Measurements from ENCODE around the gene MYO3B. TPM values are rescaled to one million over a fixed set of nuclear protein-coding genes. Genes with fewer than 3 reads are reported as not detected.

MYO3B gene
- total RNA-seq, 1 donor: 0.21 TPM

DNA sequence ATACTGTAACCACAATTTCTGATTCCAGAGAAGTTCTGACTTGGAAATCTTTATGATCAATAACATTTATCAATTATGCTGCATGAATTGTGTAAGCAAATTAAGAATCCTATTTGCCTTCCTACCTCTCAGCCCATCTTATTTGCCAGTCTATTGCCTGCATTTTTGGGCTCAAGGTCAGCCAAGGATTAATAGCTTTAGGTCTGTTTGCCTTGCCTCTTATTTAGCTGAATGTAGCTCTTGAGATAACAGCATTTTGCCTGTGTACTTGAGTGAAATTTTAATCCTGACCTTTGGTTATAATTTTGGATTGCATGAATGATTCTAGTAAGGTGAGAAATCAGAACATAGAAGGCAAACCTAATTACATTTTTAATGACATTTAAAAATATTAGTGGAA lies 51.2 kb downstream of the MYO3B start:
- Histone ChIP-seq H3K27me3 (ENCODE audit: insufficient read depth, low read length) (no peaks in the 10 kb centered on the region), H3K4me1 (ENCODE audit: insufficient read depth, low read length) (no peaks in the 10 kb centered on the region), H3K9me3 (ENCODE audit: low read depth, low read length) (no peaks in the 10 kb centered on the region), H3K4me3 (ENCODE audit: low read length) (no peak overlapping the region)

DNA sequence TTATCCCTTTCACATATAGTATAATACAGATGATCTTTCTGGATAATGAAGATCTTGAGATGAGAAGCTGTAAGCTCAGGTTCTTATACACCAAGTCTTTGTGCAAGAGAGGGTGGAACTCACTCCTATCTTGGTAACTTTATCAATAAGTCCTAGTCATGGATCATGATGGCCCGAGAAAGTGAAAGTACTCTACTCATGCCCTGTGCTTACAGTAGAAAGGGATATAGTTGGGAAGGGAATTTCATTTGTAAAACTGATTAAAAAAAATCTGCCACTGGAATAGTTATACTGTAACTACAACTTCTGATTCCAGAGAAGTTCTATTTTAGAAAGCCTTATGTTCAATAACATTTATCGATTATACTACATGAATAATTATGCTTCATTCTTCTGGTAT lies 51.8 kb downstream of the MYO3B start:
- Histone ChIP-seq H3K27me3 (ENCODE audit: insufficient read depth, low read length) (no peaks in the 10 kb centered on the region), H3K4me3 (ENCODE audit: low read length) (no peak overlapping the region), H3K9me3 (ENCODE audit: low read depth, low read length) (no peaks in the 10 kb centered on the region), H3K4me1 (ENCODE audit: insufficient read depth, low read length) (no peaks in the 10 kb centered on the region)

DNA sequence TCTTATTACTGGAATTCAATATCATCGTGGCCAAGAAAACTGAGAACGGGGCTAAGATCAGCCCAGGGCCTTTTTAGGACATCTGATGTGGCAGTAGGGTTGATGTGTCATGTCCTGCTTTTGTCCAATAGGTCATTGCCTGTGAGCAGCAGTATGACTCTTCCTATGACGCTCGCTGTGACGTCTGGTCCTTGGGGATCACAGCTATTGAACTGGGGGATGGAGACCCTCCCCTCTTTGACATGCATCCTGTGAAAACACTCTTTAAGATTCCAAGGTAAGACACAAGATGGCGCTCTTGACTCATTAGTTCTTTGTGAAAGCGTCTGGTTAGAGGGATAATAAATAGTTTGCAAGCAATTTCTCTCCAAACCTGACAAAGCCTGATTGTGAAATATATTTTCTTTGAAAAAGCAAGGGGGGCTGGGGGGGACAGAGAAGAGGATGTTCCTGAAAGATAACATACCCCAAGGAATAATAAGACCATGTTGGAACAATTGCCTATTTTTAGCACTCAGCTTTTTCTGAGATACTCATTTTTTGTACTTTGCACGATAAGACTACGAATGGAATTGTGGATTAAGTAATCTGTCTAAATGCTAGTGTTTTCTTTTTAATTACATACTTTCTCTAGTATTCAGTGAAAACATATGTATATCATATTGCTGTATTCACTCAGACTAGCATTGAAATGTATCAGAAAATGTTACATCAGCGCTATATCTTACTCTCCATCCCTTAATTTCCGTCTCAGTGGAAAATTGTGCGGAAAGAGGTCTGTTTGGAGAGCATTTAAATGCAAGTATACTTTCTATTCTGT lies 58.1 kb downstream of the MYO3B start:
- H3K27me3 ChIP-seq (ENCODE audit: insufficient read depth, low read length): peaks cover 7% of the 10 kb centered on the region
- no peaks in the 10 kb centered on the region for H3K9me3 ChIP-seq (ENCODE audit: low read depth, low read length)
- no peaks in the 10 kb centered on the region for H3K4me1 ChIP-seq (ENCODE audit: insufficient read depth, low read length)
- no peak overlapping the region for H3K4me3 ChIP-seq (ENCODE audit: low read length)

DNA sequence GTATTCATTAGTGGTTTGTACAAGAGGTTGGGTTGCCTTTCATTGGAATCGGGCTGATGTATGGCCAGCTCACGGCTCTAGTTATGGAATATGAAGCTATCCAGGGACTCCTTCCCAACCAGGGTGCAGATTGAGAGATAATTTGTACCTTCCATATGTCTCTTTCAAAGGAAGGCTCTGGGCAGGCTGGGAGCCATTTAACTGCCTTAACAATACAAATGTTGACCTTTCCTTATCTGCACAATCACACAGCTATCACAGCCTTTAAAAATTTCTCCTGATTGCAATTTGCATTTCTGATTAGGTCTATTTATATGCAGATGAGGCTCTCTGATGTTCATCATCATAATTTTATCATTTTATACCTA lies 58.7 kb downstream of the MYO3B start:
- Histone ChIP-seq H3K27me3 (ENCODE audit: insufficient read depth, low read length) (peaks cover 7% of the 10 kb centered on the region), H3K4me1 (ENCODE audit: insufficient read depth, low read length) (no peaks in the 10 kb centered on the region), H3K9me3 (ENCODE audit: low read depth, low read length) (no peaks in the 10 kb centered on the region), H3K4me3 (ENCODE audit: low read length) (no peak overlapping the region)

DNA sequence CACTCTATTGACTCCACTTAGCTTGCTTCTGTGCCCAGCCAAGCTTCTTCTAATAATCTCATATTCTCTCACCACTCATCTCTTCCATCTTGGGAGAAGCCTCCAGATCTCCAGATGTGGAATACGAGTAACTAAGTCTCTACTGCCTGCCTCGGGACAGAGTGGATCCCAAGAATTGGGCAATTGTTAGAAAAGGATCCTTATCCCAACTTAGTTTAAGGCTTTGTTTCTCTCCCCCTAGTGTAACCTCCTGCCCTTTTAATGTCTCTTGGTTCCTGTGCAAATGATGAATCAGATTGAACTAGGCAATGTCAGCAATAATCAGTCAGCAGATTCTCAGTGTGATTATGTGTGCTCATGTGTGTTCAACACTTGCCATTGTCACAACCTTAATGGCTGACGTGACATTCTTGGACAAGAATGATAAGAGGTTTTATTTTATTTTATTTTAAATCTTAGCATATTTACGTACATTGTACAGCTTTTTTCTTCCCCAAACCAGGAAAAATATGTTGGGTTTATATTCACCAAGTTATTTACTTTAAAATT lies 59.7 kb downstream of the MYO3B start:
- no peak overlapping the region for H3K4me3 ChIP-seq (ENCODE audit: low read length)
- H3K27me3 ChIP-seq (ENCODE audit: insufficient read depth, low read length): peaks cover 7% of the 10 kb centered on the region
- no peaks in the 10 kb centered on the region for H3K4me1 ChIP-seq (ENCODE audit: insufficient read depth, low read length)
- no peaks in the 10 kb centered on the region for H3K9me3 ChIP-seq (ENCODE audit: low read depth, low read length)

DNA sequence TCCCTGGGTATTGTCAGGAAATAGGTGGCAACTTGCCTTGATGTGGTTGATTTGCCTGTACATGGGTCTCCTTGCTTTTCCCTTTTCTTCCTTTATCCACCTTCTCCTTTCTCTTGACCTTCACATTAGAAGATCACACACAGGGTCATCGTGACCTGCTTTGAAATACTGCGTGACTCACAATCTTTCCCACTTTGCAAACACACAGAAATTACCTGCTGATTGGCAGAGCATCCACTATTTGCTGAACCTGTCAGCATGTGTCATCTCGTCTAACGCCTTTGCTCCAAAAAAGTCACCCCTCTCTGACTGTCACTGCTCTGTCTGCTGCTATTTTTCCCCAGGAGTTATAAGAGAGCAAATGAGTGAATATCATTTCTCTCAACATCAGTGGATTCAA lies 60.8 kb downstream of the MYO3B start:
- H3K4me3 ChIP-seq (ENCODE audit: low read length): no peak overlapping the region
- peaks cover 7% of the 10 kb centered on the region for H3K27me3 ChIP-seq (ENCODE audit: insufficient read depth, low read length)
- H3K9me3 ChIP-seq (ENCODE audit: low read depth, low read length): no peaks in the 10 kb centered on the region
- no peaks in the 10 kb centered on the region for H3K4me1 ChIP-seq (ENCODE audit: insufficient read depth, low read length)

DNA sequence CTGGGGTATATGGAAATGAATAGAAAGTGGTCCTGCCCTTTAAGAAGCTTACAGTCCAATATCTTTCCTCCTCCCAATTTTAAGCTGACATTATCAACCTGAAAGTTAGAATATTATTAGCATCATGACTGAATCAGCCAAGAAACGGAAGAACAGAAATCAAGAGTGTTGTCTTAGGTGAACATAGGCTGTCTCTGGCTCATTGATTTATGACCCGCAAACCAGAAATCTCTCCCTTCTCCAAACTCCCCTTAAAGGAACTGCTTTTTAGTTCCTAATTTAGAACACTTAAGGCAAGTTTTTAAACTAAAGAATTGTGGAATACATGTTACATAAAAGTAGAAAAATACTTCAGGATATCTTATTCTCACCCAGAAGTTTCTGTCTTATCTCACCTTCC lies 62.7 kb downstream of the MYO3B start:
- Histone ChIP-seq H3K27me3 (ENCODE audit: insufficient read depth, low read length) (peaks cover 7% of the 10 kb centered on the region), H3K9me3 (ENCODE audit: low read depth, low read length) (no peaks in the 10 kb centered on the region), H3K4me3 (ENCODE audit: low read length) (no peak overlapping the region), H3K4me1 (ENCODE audit: insufficient read depth, low read length) (no peaks in the 10 kb centered on the region)

DNA sequence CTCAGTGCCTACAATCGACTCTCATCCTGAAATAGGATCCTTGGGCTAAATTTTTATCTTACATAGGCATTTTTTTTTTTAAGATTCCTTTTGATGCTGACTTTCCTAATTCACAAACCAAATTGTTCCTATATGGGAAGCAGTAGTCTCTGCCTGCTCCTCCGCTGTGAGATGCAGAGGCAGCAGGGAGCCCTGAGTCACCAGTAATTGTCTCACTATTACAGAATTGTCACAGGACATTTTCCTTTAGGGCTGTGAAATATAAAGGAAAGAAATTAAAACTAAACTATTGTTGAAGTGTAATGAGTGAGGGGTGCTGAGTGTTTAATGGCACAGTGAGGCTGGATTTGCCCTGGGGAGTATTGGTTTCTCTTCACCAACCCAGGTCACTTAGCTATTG lies 63.8 kb downstream of the MYO3B start:
- H3K4me3 ChIP-seq (ENCODE audit: low read length): no peak overlapping the region
- H3K27me3 ChIP-seq (ENCODE audit: insufficient read depth, low read length): peaks cover 7% of the 10 kb centered on the region
- no peaks in the 10 kb centered on the region for H3K4me1 ChIP-seq (ENCODE audit: insufficient read depth, low read length)
- no peaks in the 10 kb centered on the region for H3K9me3 ChIP-seq (ENCODE audit: low read depth, low read length)

DNA sequence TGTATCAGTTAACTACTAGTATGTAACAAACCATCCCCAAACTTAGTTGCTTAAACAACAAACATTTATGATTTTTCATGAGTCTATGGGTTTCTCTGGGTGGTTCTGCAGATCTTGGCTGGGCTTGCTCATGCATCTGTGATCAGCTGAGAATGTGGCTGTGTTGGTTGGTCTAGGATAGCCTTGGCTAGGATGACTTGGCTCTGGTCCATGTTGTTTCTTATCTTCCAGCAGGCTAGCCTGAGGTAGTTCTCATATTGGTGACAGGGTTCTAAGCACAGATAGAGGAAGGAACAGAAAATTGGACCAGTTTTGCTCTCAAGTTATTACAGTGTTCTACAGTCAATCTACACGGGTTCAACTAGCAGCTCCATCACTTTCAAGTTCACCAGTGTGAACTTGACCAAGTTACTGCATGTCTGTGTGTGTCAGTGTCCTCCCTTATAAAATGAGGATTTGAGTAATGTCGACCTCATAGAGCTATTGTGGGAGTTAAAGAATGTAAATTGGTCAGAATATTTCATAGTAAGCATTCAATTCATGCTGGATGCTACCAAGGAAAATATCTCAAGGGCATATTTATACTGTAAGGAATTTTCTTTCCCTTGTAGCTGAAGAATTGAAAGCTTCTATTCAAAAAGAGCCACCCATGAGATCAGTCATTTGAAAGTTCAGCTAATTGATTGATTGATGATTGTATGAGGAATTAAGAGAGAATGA lies 65.3 kb downstream of the MYO3B start:
- Histone ChIP-seq H3K9me3 (ENCODE audit: low read depth, low read length) (no peaks in the 10 kb centered on the region), H3K4me1 (ENCODE audit: insufficient read depth, low read length) (no peaks in the 10 kb centered on the region), H3K27me3 (ENCODE audit: insufficient read depth, low read length) (peaks cover 3% of the 10 kb centered on the region), H3K4me3 (ENCODE audit: low read length) (no peak overlapping the region)

DNA sequence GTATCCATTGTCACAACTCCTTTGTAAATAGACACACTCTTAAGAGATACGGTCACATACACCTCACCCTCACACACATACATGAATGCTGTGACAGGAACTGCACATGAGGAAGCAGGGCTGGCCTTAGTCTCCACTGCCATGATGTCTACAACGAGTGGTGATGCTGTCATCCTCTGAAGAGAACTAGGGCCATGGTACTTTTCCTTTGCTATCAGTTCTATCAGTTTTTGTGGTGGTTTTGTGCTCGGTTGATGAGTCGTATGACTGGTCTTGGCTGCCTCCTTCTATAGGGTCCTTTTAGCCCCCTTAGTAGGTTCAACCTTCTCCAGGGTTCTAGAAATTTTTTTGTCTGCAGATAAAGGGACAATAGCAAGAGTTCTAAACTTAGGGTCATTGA lies 66.0 kb downstream of the MYO3B start:
- Histone ChIP-seq H3K4me1 (ENCODE audit: insufficient read depth, low read length) (no peaks in the 10 kb centered on the region), H3K4me3 (ENCODE audit: low read length) (no peak overlapping the region), H3K27me3 (ENCODE audit: insufficient read depth, low read length) (peaks cover 3% of the 10 kb centered on the region), H3K9me3 (ENCODE audit: low read depth, low read length) (no peaks in the 10 kb centered on the region)

DNA sequence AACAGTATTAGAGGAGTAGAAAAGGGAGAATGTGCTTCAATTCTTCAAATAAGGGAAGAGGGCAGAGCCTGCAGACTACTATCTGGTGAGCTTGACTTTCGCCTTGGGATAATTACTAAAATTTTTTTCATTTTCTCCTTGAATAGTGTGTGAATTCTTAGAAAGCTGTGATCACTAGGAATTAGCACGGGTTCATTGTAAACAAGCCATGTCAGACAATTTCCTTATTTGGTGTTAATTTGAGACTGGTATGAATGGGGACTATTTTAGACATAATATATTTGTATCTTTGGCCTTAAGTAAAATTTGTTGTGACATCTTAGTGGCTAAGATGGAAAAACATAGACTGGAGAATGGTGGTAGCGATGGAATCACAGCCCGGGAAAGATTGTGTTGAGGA lies 66.6 kb downstream of the MYO3B start:
- Histone ChIP-seq H3K4me1 (ENCODE audit: insufficient read depth, low read length) (no peaks in the 10 kb centered on the region), H3K9me3 (ENCODE audit: low read depth, low read length) (no peaks in the 10 kb centered on the region), H3K4me3 (ENCODE audit: low read length) (no peak overlapping the region), H3K27me3 (ENCODE audit: insufficient read depth, low read length) (peaks cover 3% of the 10 kb centered on the region)

DNA sequence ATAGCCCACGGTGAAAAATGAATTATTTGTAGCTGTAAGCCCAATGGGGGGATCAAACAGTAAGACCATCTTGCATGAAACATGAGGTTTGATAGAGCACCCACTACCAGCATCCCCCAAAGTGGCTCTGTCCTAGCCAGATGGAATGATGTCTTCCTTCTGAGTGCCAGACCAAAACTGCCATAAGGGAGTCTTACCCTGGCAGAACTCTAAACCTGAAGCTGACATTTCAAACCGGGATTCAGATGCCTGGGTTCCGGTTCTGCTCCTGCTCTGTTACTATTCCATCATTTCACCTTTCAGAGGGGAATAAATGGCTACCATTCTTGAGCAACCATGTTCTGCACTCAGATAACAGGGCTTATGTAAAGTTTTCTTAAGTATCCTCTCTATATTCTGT lies 67.4 kb downstream of the MYO3B start:
- no peak overlapping the region for H3K4me3 ChIP-seq (ENCODE audit: low read length)
- no peaks in the 10 kb centered on the region for H3K9me3 ChIP-seq (ENCODE audit: low read depth, low read length)
- H3K4me1 ChIP-seq (ENCODE audit: insufficient read depth, low read length): no peaks in the 10 kb centered on the region
- H3K27me3 ChIP-seq (ENCODE audit: insufficient read depth, low read length): no peaks in the 10 kb centered on the region

DNA sequence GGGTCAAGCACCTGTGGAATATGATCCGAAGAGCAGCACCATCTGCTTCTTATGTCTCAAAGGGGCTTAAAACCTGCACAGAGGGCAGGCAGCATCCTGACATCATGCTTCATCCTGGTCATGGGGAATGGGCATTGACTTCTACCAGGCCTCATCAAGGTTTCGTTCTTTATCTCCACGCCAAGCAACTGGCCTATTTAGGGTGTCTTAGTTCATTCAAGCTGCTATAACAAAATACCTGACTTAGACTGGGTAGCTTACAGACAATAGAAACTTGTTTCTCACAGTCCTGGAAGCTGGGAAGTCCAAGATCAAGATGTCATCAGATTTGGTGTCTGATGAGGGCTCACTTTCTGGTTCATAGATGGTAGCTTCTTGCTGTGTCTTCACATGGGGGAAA lies 69.4 kb downstream of the MYO3B start:
- Histone ChIP-seq H3K27me3 (ENCODE audit: insufficient read depth, low read length) (no peaks in the 10 kb centered on the region), H3K9me3 (ENCODE audit: low read depth, low read length) (no peaks in the 10 kb centered on the region), H3K4me1 (ENCODE audit: insufficient read depth, low read length) (no peaks in the 10 kb centered on the region), H3K4me3 (ENCODE audit: low read length) (no peak overlapping the region)

DNA sequence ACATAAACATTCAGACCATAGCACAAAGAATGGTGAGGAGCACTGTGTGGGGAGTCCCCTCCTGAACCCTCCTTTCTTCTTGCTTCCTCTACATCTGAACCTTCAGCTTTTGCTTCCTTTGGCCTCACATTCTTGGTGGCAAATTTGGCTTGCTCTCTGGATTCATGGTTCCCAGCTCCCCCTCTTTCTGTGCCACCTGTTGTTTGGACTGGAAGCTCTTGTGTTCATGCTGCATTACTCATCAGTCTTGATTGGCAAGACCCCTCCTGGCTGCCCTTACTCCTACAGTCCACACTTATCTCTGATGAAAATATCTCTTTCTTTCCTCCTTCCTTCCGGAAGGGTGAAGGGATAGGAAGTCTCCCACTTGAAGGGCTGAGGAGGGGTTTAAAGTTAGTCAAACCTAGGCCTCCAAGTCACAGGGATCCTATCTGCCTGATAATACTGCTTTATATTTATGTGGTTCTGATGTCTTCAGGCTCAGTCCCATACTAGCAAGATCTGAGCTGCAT lies 70.0 kb downstream of the MYO3B start:
- Histone ChIP-seq H3K4me1 (ENCODE audit: insufficient read depth, low read length) (no peaks in the 10 kb centered on the region), H3K4me3 (ENCODE audit: low read length) (no peak overlapping the region), H3K9me3 (ENCODE audit: low read depth, low read length) (no peaks in the 10 kb centered on the region), H3K27me3 (ENCODE audit: insufficient read depth, low read length) (no peaks in the 10 kb centered on the region)

DNA sequence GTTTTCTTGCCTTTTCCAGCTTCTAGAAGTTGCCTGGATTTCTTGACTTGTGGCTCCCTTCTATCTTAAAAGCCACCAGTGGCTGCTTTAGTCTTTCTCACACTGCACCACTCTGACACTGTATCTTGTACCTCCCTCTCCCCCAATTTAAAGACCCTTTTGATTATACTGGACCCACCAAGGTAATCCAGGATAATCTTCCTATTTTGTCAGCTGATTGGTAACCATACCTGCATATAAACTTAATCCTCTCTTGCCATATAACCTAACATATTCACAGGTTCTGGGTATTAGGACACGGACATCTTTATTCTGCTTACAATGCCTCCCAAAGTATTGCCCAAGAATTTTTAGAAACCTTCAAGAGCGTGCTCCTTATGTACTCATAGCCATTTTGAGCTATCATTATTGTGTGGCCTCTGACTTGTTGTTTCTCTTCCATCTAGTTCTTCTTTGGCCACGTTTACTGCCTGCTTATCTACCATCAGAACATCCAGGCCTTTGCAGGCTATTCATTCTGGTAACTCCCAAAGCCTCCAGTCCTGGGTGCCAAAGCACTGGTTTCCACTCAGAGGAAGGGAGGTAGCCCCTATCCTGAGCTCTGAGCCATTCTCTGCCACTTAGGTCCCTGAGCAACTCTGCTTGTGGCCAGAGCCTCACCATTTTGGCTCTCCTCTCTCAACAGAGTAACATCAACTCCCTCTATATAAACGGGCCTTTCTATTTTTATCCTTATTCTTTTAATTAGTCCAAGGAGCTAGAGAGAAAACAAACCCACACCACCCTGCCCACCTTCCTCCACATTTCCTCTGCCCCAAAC lies 70.8 kb downstream of the MYO3B start:
- Histone ChIP-seq H3K27me3 (ENCODE audit: insufficient read depth, low read length) (no peaks in the 10 kb centered on the region), H3K9me3 (ENCODE audit: low read depth, low read length) (no peaks in the 10 kb centered on the region), H3K4me1 (ENCODE audit: insufficient read depth, low read length) (no peaks in the 10 kb centered on the region), H3K4me3 (ENCODE audit: low read length) (no peak overlapping the region)
